Kidney glomerular epithelial cell (primary cell): ENCODE measurements around the gene LGALS3BP.
A peak's percentile ranks its signal among the peaks of the same experiment; 100 is the strongest.

Source experiments
- DNase-seq: peaks from one replicate; lab custom pipeline; 2025; lab: John Stamatoyannopoulos, UW

Gene LGALS3BP

DNA sequence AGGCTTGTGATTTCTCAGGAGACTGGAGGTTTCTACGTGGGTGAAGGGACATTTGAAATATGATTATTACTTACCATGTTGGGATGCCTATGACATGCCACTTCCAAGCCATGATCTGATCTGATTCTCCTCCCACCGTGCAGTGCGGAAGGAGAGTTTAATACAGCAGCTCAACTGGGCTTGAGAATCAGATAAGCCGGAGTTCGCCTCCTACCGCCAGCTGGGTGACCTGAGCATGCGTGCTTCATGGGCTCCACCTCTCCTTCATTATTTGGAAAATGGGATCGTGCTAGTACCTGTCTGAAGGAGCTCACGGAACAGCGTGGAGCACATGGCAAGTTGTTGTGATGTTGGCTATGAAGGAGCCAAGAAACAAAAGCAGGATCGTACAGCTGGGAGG is 42.2 kb downstream of the LGALS3BP start:
- no peak for DNase-seq

DNA sequence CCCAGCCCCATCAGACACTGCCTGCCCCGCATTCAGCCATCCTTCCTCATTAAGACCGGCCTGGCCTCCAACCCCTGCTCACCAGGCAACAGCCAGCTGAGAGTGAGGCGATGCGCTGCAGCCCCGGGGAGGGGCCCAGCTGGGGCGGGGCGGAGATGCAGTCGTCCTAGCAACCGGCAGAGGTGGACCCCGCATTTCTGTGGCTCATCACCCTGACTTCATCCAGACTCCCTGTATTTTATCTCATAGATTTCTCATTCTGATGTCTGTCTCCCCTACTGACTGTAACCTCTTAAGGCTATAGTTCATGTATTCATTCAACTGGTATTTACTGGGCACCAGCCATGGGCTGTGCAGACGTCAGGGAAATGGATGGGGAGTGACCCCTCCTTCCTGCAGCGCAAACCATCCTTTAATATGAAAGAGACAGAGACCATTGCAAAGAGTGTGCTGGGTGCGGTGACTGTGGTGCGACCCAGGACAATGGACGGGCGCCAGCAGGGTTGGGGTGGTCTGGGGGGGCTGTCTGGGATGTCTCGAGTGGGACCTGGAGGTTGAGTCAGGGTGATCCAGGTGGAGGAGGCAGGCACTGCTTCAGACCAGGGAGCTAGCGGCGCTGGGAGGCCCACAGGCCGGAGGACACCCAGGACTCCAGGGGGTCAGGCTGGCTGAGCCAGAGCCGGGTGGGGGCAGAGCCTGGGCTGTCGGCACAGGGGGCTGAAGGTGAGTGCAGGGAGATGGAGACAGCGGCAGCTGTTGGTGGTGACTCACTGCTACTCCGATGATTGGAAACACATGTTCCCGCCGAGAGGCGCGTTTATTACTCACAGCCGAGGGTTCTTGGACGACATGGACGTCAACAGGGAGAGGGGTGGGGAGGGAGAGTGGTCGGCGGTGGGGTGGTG is 44.1 kb downstream of the LGALS3BP start:
- peak; percentile 49 for DNase-seq

DNA sequence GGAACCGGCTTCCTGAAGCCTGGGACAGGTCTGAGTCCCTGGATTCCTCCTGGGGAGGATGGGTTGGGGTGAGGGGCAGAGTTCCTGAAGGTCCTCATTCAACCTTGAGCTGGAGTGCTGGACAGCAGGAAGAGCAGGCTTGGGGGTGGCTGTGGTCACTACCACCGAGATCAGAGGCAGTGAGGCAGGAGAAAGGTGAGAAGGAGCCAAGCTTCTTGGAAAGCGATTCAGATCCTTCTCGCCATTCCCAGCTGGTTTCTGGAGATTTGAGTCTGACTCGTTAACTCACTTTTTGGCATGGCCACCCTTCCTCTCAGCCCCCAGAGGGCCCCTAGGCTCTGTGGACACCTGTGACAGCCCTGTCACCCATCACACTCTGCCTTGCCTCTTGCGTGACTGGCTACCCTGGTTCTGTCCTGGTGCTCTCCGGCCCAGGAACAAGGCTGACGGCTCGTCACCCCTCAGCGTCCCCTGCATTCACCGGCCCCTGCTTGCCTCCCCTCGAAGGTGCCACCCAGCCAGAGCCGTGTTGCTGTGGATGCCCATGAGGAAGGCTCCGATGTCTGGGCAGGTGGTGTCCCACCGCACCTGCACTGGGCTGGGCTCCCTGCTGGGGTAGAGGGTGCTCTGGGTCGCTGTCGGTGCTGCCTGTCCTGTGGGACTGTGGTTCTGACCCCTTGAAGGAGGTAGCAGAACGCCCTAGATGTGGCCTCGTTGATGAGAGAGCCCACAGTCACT is 44.9 kb downstream of the LGALS3BP start:
- DNase-seq = peak; percentile 41

DNA sequence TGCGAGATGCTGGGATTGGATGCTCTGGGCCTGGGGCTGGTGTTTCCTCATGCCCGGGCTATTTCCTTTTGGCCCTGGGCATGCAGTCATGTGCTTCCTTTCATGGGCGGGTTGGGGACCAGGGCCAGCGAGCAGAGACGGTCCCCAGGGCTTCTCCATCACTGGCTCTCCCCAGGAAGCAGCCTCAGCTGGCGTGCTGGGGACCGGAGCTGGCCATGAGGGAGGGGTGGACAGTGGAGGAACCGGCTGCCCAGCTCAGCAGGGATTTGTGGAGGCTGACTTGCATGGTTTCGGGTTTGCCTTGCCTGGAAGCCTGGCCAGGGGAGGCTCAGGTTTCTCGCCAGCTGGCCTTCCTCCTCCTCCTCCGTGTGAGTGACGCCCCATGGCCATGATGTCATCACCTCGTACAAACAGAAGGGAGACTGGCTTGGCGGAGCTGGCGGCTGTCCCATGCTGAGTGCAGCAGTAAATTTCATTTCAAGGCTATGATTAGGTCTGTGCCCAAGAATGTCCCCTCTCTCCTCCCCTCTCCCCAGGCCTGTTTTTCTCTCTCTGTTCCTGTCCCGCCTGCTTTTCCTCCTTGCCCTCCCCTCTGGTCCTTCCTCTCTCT is 45.7 kb downstream of the LGALS3BP start:
- peak; percentile 93 for DNase-seq

DNA sequence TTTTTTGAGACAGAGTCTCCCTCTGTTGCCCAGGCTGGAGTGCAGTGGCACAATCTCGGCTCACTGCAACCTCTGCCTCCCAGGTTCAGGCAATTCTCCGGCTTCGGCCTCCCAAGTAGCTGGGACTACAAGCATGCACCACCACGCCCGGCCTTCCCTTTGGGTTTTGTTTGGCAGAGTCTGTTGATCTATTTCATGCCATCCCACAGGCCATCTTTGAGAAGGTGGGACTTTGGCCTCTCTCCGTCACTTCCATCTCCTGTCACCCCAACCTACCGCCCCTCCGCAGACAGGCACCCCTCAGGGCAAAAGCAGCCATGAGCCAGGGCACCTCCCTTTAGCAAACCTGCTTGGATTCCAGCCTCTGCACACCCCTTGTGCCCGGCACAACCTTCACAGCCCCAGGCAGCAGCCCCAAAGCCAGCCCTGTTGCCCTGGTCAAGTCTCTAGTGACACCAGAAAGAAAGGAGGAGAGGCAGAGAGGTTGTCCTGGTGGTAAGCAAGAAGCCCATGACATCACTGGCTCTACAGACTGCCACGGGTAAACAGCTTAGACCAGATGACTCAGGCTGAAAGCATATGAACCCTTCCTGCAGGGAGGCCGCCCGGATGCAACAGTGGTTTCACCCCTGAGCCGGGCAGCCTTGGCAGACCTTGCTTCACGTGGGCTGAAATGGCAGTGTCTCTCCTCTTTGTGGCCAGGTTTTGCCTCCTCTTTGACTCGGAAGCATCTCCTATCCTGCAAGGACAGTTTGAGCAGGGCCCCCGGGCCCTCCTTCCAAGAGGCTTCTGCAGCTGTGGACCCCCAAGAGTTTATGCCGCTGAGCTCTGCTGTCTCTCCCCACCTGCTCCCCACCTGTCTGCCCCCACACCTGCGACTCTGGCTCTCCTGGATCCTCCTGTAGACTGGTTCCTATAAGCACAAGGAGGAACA is 46.4 kb downstream of the LGALS3BP start:
- peak; percentile 94 for DNase-seq

DNA sequence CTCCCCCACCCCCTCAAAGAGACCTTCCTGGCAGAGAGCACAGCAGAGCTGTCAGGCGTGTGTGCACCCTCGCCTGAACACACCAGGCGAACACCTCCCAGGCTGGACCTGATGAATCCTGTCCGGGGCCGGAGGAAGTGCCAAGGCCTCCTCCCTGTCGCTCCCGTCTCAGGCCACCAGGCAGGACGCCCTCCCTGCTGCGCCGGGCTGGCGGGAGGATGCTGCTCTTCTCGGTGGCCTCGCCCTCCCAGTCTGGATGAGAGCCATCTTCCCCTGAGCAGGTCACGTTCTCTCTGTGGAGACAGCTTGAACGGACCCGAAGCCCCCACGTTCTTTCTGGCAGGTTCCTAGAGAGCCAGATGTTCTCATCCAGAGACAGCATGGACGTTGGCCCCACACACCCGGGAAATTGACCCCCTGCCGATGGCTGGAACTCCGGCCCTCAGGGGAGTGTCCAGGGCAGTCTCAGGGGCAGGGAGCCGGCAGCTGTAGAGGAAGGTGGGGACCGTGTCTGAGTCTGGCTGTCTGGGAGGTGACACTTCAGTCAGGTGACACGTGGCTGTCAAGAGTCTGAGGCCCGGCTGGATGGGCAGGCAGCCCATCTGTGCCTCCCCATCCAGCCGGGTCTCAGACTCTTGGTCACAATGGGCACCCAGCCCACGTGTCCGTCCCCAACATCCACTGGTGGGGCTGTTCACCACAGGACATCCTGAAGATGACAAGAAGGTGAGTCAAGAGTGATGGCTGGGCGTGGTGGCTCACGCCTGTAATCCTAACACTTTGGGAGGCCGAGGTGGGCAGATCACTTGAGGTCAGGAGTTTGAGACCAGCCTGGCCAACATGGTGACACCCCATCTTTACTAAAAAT is 49.6 kb downstream of the LGALS3BP start:
- DNase-seq = no peak

DNA sequence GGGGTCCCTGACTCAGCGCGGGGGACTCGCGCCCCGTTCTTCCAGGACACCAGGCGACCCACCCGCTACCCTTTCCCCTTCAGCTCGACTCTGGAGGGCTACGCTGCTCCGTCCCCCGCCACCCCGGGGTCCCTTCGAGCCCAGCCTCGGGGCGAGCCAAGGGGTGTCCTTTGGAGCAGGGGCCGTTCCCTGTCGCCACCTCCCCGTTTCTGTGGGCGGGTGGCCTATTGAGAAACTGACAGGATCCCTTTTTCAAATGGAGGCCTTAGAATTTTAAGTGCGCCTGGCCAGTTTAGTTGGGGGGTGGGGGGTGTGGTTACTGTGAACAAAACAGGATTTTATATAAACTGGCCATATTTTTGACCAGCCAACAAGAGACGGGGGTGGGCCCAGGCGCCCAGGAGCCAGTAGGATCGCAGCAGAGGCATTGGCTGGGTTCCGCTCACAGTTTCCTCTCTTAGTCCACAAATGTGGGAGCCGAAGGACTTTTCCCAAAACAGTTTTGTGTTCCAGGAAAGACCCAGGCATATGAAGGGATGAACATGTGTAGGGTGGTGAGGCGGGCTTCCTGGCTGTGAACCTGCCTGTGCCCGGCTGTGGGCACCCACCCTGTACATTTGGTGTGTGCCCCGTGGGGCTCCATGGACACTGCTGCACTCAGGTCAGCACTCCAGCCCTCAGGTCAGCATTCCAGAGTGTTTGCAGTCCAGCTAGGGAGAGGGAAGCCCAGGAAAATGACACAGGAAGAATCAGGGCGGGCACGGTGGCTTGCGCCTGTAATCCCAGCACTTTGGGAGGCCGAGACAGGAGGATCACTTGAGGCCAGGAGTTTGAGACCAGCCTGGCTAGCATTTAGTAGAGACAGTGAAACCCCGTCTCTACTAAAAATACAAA is 53.8 kb downstream of the LGALS3BP start:
- no peak for DNase-seq

DNA sequence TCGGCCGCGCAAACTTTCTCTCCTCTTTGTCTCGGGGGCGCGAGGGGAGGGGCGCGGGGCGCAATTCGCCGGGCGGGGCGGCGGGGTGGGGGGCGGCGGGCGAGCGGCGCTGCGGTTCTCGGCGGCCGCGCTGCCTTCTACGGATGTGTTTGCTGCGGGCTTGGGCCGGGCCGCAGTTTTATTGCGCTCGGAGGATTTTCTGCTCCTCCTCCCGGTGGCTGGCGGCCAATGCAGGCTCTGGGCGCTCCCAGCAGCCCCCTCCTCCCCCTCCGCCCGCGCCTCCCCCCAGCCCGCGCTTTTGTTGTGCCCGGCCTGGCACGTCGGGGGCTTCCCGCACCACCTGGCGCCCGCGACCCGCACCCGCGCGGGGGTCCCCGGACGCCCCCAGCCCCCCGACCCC is 54.5 kb downstream of the LGALS3BP start, which contains the start of gene TIMP2:
Gene TIMP2 (minus strand): TSS at position 154 of the 400 bp plus-strand sequence. CDS start 299 bp downstream, outside the sequence.
- peak; percentile 65 for DNase-seq

DNA sequence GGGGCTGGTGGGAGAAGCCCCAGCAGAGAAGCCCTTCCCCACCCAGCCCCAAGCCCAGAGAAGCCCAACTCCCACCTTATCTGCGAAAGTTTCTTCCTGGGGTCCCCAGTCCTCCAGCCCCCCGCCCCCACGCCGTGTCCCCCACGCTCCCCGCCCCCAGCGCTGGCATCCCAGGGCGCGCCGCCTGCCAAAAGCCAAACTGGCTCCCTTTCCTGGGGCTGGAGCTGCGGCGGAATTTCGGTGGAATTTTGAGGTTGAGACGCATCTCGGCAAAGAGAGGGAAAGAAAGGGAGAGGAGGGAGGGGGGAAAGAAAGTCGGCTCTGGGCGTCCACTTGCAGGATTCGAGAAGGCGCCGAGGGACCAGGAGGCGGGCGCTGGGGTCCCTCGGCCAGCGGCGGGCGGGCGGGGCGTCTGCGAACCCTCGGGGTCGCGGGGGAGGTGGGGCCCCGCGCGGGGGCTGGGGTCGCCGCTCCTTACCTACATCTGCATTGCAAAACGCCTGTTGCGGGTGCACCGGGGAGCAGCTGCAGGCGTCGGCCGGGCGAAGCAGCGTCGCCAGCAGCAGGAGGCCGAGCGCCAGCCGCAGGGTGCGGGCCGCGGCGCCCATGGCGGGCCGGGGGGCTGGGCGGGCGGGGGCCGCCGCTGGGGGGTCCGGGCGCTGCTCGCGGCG is 55.1 kb downstream of the LGALS3BP start:
- no peak for DNase-seq

DNA sequence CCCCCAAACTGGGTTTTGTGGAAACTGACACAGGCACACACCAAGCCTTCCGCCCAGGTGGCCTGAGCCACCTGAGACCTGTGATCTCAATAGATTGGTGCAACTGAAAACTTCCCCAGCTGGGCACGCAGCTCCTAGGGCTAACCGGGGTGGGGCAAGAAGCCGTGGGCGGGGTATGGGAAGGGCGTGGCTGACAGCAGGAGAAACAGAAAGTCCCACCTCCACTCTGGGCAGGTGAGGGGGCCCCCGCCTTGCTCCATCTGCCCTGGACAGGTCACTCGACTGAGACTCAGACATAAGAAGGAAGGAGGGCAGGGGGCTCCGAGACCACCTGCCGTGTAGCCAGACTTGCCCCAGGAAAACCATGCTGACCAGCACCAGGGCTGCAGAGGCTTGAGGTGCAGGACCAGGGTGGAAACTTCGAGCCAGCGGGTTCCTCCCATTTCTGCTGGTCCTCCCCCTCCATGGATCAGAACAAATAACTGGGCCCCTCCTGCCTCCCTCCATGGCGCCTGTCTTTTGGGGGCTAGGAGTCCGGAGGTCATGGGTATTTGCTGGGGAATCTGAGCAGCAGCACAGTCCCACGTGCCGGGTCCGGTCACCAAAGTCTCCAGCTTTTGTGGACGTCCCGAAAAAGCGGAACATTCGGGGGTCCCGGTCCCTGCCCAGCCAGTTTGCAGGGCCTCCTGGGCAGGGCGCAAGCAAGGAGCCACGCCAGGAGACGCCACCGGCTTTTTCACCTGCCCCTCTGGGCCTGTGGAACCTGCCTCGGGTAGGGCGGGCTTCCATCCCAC is 55.9 kb downstream of the LGALS3BP start:
- peak; percentile 34 for DNase-seq

DNA sequence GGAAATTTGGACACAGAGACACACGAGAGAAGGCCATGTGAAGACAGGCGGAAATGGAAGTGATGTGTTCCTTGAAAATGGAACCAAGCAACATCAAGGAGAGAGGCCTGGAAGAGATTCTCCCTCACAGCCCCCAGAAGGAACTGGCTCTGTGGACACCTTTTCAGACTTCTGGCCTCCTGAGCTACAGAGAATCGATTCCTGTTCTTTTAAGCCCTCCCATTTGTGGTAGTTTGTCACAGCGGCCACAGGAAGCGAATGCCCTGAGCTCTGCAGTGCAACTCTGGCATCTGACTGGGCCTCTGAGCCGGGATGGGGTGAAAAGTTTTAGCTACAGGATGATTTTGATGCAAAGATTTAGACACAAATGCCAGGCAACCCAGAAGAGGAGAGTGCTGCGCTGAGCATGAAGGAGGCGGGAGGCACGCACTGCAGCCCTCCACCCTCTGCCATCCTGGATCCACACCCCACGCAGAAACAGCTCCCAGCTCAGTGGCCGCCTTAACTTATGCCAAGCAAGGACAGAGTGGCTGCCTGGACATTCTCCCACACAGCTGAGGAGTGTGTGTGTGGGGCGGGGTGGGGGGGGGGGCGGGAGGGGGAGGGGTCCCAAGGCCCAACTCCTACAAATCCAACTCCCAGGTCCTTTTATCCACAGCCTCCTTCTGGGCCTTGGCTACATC is 56.8 kb downstream of the LGALS3BP start:
- DNase-seq = no peak

DNA sequence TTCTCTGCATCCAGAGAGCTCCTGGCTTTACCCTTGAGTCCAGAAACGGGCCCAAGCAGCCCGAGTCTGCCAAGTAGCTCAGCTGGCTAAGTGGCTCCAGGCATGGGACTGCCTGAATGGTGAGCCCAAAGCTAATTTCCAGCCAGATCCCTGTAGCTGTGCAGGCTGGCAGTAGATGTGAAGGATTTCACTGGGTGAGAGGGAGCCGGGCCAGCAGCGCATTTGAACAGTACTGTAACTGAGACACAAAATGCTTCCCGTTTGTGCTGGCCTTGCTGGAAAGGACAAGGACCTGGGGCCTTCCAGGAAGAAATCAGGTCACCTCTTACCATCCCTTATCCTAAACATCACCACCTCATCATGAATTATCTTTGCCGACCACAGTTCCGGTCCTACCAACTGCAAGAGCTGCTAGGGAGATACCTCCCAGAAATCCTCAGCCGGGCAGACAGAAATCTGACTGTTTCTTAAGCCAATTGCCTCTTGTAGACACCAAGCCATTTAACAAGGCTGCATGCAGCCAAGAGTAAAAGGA is 58.2 kb downstream of the LGALS3BP start:
- no peak for DNase-seq
